Measurements from ENCODE around the gene CCDC9B.

Gene CCDC9B

GRCh38 chr15:40347559-40348473, 7.1 kb upstream of the CCDC9B start:
- Histone ChIP-seq H3K9ac (ENCODE audit: low read depth, low read length) (no peak overlapping the region), H3K36me3 (ENCODE audit: control insufficient read depth, insufficient read depth, low read length) (no peaks in the 10 kb centered on the region), H3K9me3 (ENCODE audit: control insufficient read depth, insufficient read depth, low read length) (no peaks in the 10 kb centered on the region), H3K27me3 (ENCODE audit: control insufficient read depth, insufficient read depth, low read length) (peaks cover 4% of the 10 kb centered on the region), H3K4me1 (ENCODE audit: control insufficient read depth, insufficient read depth, low read length) (no peaks in the 10 kb centered on the region), H3K4me3 (ENCODE audit: low read depth, low read length) (no peak overlapping the region)

DNA sequence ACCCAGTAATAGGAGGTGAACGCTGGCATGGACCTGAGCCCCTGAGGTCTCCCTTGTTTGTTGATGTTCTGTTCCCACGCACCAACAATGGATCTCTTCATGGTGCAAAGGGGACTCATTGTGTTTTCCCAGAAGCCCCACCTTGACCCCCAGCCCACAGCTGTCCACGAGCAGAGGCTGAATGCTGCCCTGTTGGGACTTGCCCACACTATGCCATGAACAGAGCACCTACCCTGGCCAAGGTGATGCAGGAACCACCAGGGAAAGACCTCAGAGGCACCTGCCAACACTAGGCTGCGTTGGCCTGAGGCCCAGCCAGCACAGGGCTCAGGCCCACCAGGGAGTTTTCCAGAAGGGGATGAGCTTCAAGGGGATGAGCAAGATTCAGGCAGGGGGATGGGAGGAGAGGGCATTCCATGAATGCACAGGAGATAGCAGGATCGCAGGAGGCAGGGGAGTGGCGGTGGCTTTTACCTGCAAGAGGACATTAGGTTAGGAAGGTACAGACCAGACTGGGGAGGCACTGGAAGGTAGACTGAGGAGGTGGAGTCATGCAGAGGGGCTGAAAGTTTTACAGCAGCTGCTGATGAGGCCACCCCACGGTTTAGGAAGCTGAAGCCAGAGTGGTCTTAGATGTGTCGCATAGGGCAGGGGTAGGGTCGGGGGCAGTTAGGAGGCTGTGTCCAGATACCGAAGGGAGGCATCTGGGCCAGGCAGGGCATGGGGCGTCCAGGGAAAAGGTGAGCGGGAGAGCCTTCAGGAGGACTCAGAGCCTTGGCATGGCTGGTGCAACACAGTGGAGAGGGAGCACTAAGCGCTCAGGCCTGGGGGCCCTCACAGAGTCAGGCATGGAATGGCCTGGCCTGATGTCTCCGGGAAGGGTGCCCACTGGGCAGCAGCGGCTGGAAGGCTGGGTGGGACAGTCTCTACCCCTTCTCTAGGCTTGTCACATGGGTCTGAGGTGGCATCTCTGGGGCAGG, 6.1 kb upstream of the CCDC9B start:
- Histone ChIP-seq H3K4me1 (ENCODE audit: control insufficient read depth, insufficient read depth, low read length) (no peaks in the 10 kb centered on the region), H3K27me3 (ENCODE audit: control insufficient read depth, insufficient read depth, low read length) (peaks cover 2% of the 10 kb centered on the region), H3K9me3 (ENCODE audit: control insufficient read depth, insufficient read depth, low read length) (no peaks in the 10 kb centered on the region), H3K36me3 (ENCODE audit: control insufficient read depth, insufficient read depth, low read length) (no peaks in the 10 kb centered on the region), H3K9ac (ENCODE audit: low read depth, low read length) (no peak overlapping the region), H3K4me3 (ENCODE audit: low read depth, low read length) (no peak overlapping the region)

DNA sequence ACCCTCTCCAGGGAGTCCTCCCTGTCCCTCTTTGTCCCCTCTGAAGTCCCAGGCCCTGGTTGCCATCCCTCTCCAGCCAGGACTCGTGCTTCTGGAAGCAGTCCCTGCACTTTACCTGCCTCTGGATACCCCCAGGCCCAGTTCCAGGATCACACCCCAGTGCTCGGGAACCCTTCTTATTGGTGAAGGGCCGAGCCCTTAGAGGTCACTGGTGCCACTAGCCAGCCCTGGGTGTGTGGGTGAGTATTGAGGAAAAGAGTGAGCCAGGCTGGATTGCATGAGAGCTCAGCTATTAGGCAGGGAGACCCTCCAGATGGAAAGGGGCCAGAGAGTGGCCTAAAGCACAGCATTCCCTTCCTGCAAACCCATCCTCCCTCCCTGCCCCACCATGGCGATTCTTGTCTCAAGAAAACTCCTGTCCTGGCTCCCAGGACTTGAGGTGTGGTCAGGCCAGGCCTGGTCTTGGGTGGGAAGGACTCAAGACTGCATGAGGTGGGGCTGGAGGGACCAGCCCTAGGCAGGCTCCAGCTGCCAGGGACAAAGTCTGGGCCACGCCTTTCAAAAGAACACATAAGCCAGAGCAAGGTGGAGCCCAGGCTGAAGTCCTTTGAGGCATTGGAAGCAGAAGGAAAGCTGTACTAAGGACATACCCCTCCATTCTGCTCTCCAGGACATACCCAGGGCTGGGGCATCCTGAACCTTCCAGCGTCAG, 5.3 kb upstream of the CCDC9B start:
- Histone ChIP-seq H3K9ac (ENCODE audit: low read depth, low read length) (no peak overlapping the region), H3K9me3 (ENCODE audit: control insufficient read depth, insufficient read depth, low read length) (no peaks in the 10 kb centered on the region), H3K36me3 (ENCODE audit: control insufficient read depth, insufficient read depth, low read length) (no peaks in the 10 kb centered on the region), H3K27me3 (ENCODE audit: control insufficient read depth, insufficient read depth, low read length) (peaks cover 2% of the 10 kb centered on the region), H3K4me3 (ENCODE audit: low read depth, low read length) (no peak overlapping the region), H3K4me1 (ENCODE audit: control insufficient read depth, insufficient read depth, low read length) (no peaks in the 10 kb centered on the region)

- Histone ChIP-seq H3K27me3 (ENCODE audit: control insufficient read depth, insufficient read depth, low read length) (no peaks in the 10 kb centered on the region), H3K4me3 (ENCODE audit: low read depth, low read length) (no peak overlapping the region), H3K4me1 (ENCODE audit: control insufficient read depth, insufficient read depth, low read length) (no peaks in the 10 kb centered on the region), H3K9ac (ENCODE audit: low read depth, low read length) (no peak overlapping the region), H3K9me3 (ENCODE audit: control insufficient read depth, insufficient read depth, low read length) (no peaks in the 10 kb centered on the region), H3K36me3 (ENCODE audit: control insufficient read depth, insufficient read depth, low read length) (no peaks in the 10 kb centered on the region)
These were observed 4.6 kb upstream of the CCDC9B start for GRCh38 chr15:40345225-40345866.

DNA sequence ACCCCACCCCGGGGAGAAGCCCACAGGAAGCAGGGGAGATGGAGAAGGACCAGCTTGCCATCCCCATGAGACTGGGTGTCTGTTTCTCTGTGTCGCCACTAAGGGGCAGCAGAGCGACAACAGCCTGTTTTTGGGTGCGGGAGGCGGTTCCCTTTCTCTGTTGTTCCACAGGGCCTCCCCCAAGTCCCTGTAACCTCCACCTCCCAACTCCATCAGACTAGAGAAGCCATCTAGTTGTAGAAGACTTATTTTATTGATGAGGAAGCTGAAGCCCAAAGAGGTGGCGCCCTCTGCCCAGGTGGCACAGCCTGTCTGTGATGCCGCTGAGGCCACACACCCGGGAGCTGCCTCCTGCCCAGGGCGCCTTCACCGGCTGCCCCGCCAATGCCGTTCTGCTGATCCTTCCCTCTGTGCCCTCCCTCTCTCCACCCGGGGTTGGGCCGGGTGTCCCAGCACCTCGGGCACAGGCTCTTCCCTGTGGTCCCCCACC, 3.9 kb upstream of the CCDC9B start:
- no peak overlapping the region for H3K9ac ChIP-seq (ENCODE audit: low read depth, low read length)
- H3K36me3 ChIP-seq (ENCODE audit: control insufficient read depth, insufficient read depth, low read length), result no peaks in the 10 kb centered on the region
- no peak overlapping the region for H3K4me3 ChIP-seq (ENCODE audit: low read depth, low read length)
- peaks cover 5% of the 10 kb centered on the region for H3K4me1 ChIP-seq (ENCODE audit: control insufficient read depth, insufficient read depth, low read length)
- H3K27me3 ChIP-seq (ENCODE audit: control insufficient read depth, insufficient read depth, low read length), result no peaks in the 10 kb centered on the region
- no peaks in the 10 kb centered on the region for H3K9me3 ChIP-seq (ENCODE audit: control insufficient read depth, insufficient read depth, low read length)

DNA sequence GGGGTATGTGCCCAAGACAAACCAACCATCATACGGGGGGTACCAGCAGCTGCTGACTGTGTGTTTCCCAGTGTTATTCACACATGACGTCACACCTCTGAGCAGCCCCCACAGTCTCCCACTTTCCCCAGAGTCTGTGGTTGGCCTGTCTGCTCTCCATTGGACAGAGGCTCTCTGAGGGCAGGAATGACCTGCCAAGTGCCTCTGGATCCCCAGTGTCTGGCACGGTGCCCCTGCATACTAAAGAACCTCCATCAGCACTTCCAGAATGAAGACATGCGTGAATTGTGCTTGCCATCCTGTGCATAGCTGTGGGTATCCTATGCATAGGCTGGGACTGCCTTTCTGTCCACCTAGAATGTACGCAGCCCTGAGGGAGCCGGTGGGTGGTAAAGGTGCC, 3.5 kb upstream of the CCDC9B start:
- H3K4me1 ChIP-seq (ENCODE audit: control insufficient read depth, insufficient read depth, low read length), result peaks cover 5% of the 10 kb centered on the region
- no peaks in the 10 kb centered on the region for H3K27me3 ChIP-seq (ENCODE audit: control insufficient read depth, insufficient read depth, low read length)
- no peak overlapping the region for H3K4me3 ChIP-seq (ENCODE audit: low read depth, low read length)
- H3K9me3 ChIP-seq (ENCODE audit: control insufficient read depth, insufficient read depth, low read length), result no peaks in the 10 kb centered on the region
- H3K9ac ChIP-seq (ENCODE audit: low read depth, low read length), result no peak overlapping the region
- H3K36me3 ChIP-seq (ENCODE audit: control insufficient read depth, insufficient read depth, low read length), result no peaks in the 10 kb centered on the region

- Histone ChIP-seq H3K4me3 (ENCODE audit: low read depth, low read length) (no peak overlapping the region), H3K36me3 (ENCODE audit: control insufficient read depth, insufficient read depth, low read length) (no peaks in the 10 kb centered on the region), H3K9me3 (ENCODE audit: control insufficient read depth, insufficient read depth, low read length) (no peaks in the 10 kb centered on the region), H3K9ac (ENCODE audit: low read depth, low read length) (no peak overlapping the region), H3K4me1 (ENCODE audit: control insufficient read depth, insufficient read depth, low read length) (peaks cover 5% of the 10 kb centered on the region), H3K27me3 (ENCODE audit: control insufficient read depth, insufficient read depth, low read length) (no peaks in the 10 kb centered on the region)
These were observed 2.8 kb upstream of the CCDC9B start for GRCh38 chr15:40343512-40343911.

- H3K9me3 ChIP-seq (ENCODE audit: control insufficient read depth, insufficient read depth, low read length), result no peaks in the 10 kb centered on the region
- H3K27me3 ChIP-seq (ENCODE audit: control insufficient read depth, insufficient read depth, low read length), result no peaks in the 10 kb centered on the region
- no peak overlapping the region for H3K9ac ChIP-seq (ENCODE audit: low read depth, low read length)
- no peak overlapping the region for H3K4me3 ChIP-seq (ENCODE audit: low read depth, low read length)
- H3K4me1 ChIP-seq (ENCODE audit: control insufficient read depth, insufficient read depth, low read length), result peaks cover 5% of the 10 kb centered on the region
- no peaks in the 10 kb centered on the region for H3K36me3 ChIP-seq (ENCODE audit: control insufficient read depth, insufficient read depth, low read length)
These were observed 1.9 kb upstream of the CCDC9B start for GRCh38 chr15:40342416-40343320.

DNA sequence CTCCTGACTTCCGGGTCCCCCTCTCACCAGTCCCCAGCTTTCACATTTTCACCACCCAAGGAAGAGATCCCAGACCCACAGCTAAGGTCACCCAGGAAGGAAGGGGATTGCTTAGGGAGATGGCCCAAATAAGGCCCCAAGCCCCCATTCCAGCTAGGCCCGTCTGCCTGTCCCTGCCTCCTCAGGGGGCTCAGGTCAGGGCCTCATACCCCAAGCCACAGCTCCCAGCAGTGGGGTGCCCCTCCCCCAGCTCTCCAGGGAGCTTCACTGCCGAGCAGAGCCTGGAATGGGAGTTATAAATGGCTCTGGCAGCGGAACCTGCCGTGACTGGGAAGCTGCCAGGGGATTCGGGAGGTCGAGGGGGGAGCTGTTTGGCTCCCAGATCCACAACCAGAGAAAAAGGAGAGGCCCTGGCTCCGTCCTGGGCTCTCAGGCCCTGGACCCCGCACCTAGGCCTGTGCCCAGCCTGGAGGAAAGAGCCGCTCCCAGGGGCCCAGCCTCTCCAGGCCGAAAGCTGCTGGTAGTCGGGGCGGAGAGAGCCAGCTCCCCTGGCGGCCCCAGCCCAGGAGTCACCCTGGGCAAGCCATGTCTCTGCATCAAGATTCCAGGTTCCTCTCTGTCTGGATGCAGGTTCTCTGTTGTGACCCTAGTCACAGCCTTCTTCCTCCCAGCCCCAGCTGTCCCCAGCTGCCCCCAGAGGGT, 550 bp downstream of the CCDC9B start:
- H3K4me1 ChIP-seq (ENCODE audit: control insufficient read depth, insufficient read depth, low read length), result peaks cover 5% of the 10 kb centered on the region
- peak overlapping the region; percentile 32 for H3K9ac ChIP-seq (ENCODE audit: low read depth, low read length)
- H3K36me3 ChIP-seq (ENCODE audit: control insufficient read depth, insufficient read depth, low read length), result no peaks in the 10 kb centered on the region
- H3K9me3 ChIP-seq (ENCODE audit: control insufficient read depth, insufficient read depth, low read length), result no peaks in the 10 kb centered on the region
- H3K27me3 ChIP-seq (ENCODE audit: control insufficient read depth, insufficient read depth, low read length), result peaks cover 3% of the 10 kb centered on the region
- no peak overlapping the region for H3K4me3 ChIP-seq (ENCODE audit: low read depth, low read length)

- H3K27me3 ChIP-seq (ENCODE audit: control insufficient read depth, insufficient read depth, low read length), result peaks cover 3% of the 10 kb centered on the region
- peaks cover 5% of the 10 kb centered on the region for H3K4me1 ChIP-seq (ENCODE audit: control insufficient read depth, insufficient read depth, low read length)
- no peaks in the 10 kb centered on the region for H3K36me3 ChIP-seq (ENCODE audit: control insufficient read depth, insufficient read depth, low read length)
- no peak overlapping the region for H3K4me3 ChIP-seq (ENCODE audit: low read depth, low read length)
- H3K9ac ChIP-seq (ENCODE audit: low read depth, low read length), result no peak overlapping the region
- H3K9me3 ChIP-seq (ENCODE audit: control insufficient read depth, insufficient read depth, low read length), result no peaks in the 10 kb centered on the region
These were observed 1.2 kb downstream of the CCDC9B start for GRCh38 chr15:40339621-40339945.
